Smooth muscle cell (in vitro differentiated cells): ENCODE results near the gene OR2V2. TPM values are rescaled to one million over a fixed set of nuclear protein-coding genes. Genes with fewer than 3 reads are reported as not detected.
A peak's percentile ranks its signal among the peaks of the same experiment; 100 is the strongest.

ENCODE experiments used
- DNase-seq: peaks from one replicate; lab custom pipeline; 2025; ENCODE audit not compliant: unreplicated experiment; lab: John Stamatoyannopoulos, UW
- H2AFZ ChIP-seq: fragments of 200-600 bp; sonication (generic); 2 replicates; pipeline ENCODE4 v1.6.0; 2016; ENCODE audit warnings: antibody characterized with exemption, low read depth, mild to moderate bottlenecking
- H3F3A ChIP-seq: fragments of 200-600 bp; sonication (generic); 2 replicates; pipeline ENCODE4 v1.6.0; 2017; ENCODE audit warnings: antibody characterized with exemption, low read depth
- H3K27ac ChIP-seq: fragments of 200-600 bp; sonication (generic); 2 replicates; pipeline ENCODE4 v1.5.1; 2016; ENCODE audit warnings: low read depth, mild to moderate bottlenecking
- H3K27me3 ChIP-seq: fragments of 200-600 bp; sonication (generic); 2 replicates; pipeline ENCODE4 v1.6.1; 2016; ENCODE audit warnings: low read depth, mild to moderate bottlenecking
- H3K36me3 ChIP-seq: fragments of 200-600 bp; sonication (generic); 2 replicates; pipeline ENCODE4 v1.5.1; 2016; ENCODE audit warnings: low read depth
- H3K4me1 ChIP-seq: fragments of 200-600 bp; sonication (generic); 2 replicates; pipeline ENCODE4 v1.5.1; 2016; ENCODE audit warnings: low read depth
- H3K4me2 ChIP-seq: fragments of 200-600 bp; sonication (generic); 2 replicates; pipeline ENCODE4 v1.6.0; 2016; ENCODE audit warnings: mild to moderate bottlenecking
- H3K4me3 ChIP-seq: fragments of 200-600 bp; sonication (generic); 2 replicates; pipeline ENCODE4 v1.5.1; 2016; ENCODE audit warnings: mild to moderate bottlenecking
- H3K79me2 ChIP-seq: fragments of 200-600 bp; sonication (generic); 2 replicates; pipeline ENCODE4 v1.6.0; 2016; ENCODE audit warnings: low read depth, mild to moderate bottlenecking
- H3K9ac ChIP-seq: fragments of 200-600 bp; sonication (generic); 2 replicates; pipeline ENCODE4 v1.6.0; 2016; ENCODE audit warnings: low read depth
- H3K9me3 ChIP-seq: fragments of 200-600 bp; sonication (generic); replicated peaks from 2 replicates; pipeline ENCODE4 v1.5.1; 2016; ENCODE audit warnings: low read depth
- H4K20me1 ChIP-seq: fragments of 200-600 bp; sonication (generic); 2 replicates; pipeline ENCODE4 v1.6.0; 2016; ENCODE audit warnings: low read depth
- CTCF ChIP-seq: fragments of 200-600 bp; sonication (generic); IDR thresholded peaks from 2 replicates; pipeline ENCODE4 v1.5.1; 2017; ENCODE audit warnings: borderline replicate concordance, mild to moderate bottlenecking, antibody characterized with exemption; ENCODE audit not compliant: insufficient read depth, poor library complexity, severe bottlenecking
- WGBS: methylation state at CpG from one replicate; pipeline ENCODE4 v1.1.7; 2016; ENCODE audit warnings: low lambda C conversion rate; 5-methylcytosine and 5-hydroxymethylcytosine counted together
- polyA plus RNA-seq: library from polyadenylated mRNA; unstranded; fragments of >200 nt; fragmentation: Nextera tagmentation; extraction: Ambion mirVana; gene quantifications from 2 replicates; pipeline ENCODE4 v1.2.1, GENCODE V29; 2016
- total RNA-seq: library from RNA; depleted of rRNA; stranded (reverse); fragments of >200 nt; gene quantifications from 2 replicates; pipeline ENCODE4 v1.2.3, GENCODE V29; 2014

Gene OR2V2
- total and polyA plus RNA-seq, 2 experiments from 2014 or later = not detected

- 98% methylated on average over 11 of the region's 12 CpGs for WGBS
- Histone ChIP-seq H3K4me1 (no peaks in the 10 kb centered on the region), H3K4me3 (no peak overlapping the region), H2AFZ (no peak overlapping the region), H3K27me3 (no peaks in the 10 kb centered on the region), H3K4me2 (no peak overlapping the region), H3K79me2 (no peaks in the 10 kb centered on the region), H3F3A (peaks cover 3% of the 10 kb centered on the region), H3K36me3 (no peaks in the 10 kb centered on the region), H4K20me1 (no peaks in the 10 kb centered on the region), H3K9ac (no peak overlapping the region), H3K9me3 (no peaks in the 10 kb centered on the region), H3K27ac (no peak overlapping the region)
- no peak for TF ChIP-seq CTCF
- no peak for DNase-seq
Measured at GRCh38 chr5:181182651-181183050, 35.3 kb downstream of the OR2V2 start.

- H3K9me3 ChIP-seq = no peaks in the 10 kb centered on the region
- no peak overlapping the region for H3K9ac ChIP-seq
- H3K27ac ChIP-seq = no peak overlapping the region
- no peak for DNase-seq
- no peaks in the 10 kb centered on the region for H3K4me1 ChIP-seq
- no peaks in the 10 kb centered on the region for H3K36me3 ChIP-seq
- peak overlapping the region; percentile 82 for H3K4me2 ChIP-seq
- TF ChIP-seq CTCF = no peak
- H3K79me2 ChIP-seq = no peaks in the 10 kb centered on the region
- no peaks in the 10 kb centered on the region for H4K20me1 ChIP-seq
- WGBS = 84% methylated on average over 16 of the region's 16 CpGs
- no peaks in the 10 kb centered on the region for H3K27me3 ChIP-seq
- H3K4me3 ChIP-seq = peak overlapping the region; percentile 48
- H3F3A ChIP-seq = peaks cover 3% of the 10 kb centered on the region
- H2AFZ ChIP-seq = peak overlapping the region; percentile 75
Measured at GRCh38 chr5:181184845-181185216, 37.4 kb downstream of the OR2V2 start.

GRCh38 chr5:181185560-181185959 is 38.2 kb downstream of the OR2V2 start:
- Histone ChIP-seq H3K9ac (no peak overlapping the region), H3K9me3 (no peaks in the 10 kb centered on the region), H3K79me2 (no peaks in the 10 kb centered on the region), H3F3A (peaks cover 3% of the 10 kb centered on the region), H3K36me3 (no peaks in the 10 kb centered on the region), H4K20me1 (no peaks in the 10 kb centered on the region), H2AFZ (no peak overlapping the region), H3K27me3 (no peaks in the 10 kb centered on the region), H3K27ac (no peak overlapping the region), H3K4me1 (peaks cover 4% of the 10 kb centered on the region), H3K4me2 (no peak overlapping the region), H3K4me3 (no peak overlapping the region)
- DNase-seq = no peak
- no peak for TF ChIP-seq CTCF
- WGBS = 97% methylated on average over 13 of the region's 13 CpGs

- Histone ChIP-seq H3K9ac (no peak overlapping the region), H3F3A (peaks cover 3% of the 10 kb centered on the region), H3K4me3 (no peak overlapping the region), H2AFZ (no peak overlapping the region), H3K4me2 (no peak overlapping the region), H3K27ac (no peak overlapping the region), H4K20me1 (no peaks in the 10 kb centered on the region), H3K27me3 (no peaks in the 10 kb centered on the region), H3K36me3 (no peaks in the 10 kb centered on the region), H3K79me2 (no peaks in the 10 kb centered on the region), H3K4me1 (peaks cover 4% of the 10 kb centered on the region), H3K9me3 (no peaks in the 10 kb centered on the region)
- no peak for DNase-seq
- WGBS = 92% methylated on average over 6 of the region's 6 CpGs
- no peak for TF ChIP-seq CTCF
Measured at GRCh38 chr5:181186022-181186421, 38.6 kb downstream of the OR2V2 start.
